ENCODE measurements around the gene RAB40C.

DNA sequence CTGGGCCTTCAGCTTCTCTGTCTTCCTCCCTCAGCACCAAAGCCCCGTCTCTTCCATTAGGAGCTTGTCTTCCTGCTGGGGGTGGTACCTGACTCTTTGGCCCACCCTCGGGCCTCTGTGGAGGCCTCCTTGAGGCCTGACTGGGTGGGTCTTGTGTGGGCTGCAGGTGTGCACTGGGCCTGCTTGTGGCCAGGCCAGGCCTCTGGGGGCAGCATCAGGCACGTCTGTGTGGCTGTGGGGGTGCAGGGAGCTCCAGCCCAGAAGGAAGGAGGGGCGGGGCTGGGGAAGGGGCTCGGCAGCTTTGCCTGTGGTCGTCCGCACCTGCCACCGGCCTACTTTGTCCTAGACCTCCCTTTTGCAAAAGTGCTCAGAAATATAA, 13.1 kb upstream of the RAB40C start:
- TF ChIP-seq, protein P1, sequence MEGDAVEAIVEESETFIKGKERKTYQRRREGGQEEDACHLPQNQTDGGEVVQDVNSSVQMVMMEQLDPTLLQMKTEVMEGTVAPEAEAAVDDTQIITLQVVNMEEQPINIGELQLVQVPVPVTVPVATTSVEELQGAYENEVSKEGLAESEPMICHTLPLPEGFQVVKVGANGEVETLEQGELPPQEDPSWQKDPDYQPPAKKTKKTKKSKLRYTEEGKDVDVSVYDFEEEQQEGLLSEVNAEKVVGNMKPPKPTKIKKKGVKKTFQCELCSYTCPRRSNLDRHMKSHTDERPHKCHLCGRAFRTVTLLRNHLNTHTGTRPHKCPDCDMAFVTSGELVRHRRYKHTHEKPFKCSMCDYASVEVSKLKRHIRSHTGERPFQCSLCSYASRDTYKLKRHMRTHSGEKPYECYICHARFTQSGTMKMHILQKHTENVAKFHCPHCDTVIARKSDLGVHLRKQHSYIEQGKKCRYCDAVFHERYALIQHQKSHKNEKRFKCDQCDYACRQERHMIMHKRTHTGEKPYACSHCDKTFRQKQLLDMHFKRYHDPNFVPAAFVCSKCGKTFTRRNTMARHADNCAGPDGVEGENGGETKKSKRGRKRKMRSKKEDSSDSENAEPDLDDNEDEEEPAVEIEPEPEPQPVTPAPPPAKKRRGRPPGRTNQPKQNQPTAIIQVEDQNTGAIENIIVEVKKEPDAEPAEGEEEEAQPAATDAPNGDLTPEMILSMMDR (conservative IDR thresholded peaks at IDR 0.05 in 1 of 2, IDR thresholded peaks at IDR 0.05 in 1 of 2; ENCODE audit: extremely low read depth in 1 of 2, insufficient read depth in 1 of 2, low read depth in 1 of 2, low read length in 2 of 2), result no peak
- TF ChIP-seq EZH2 (IDR thresholded peaks at IDR 0.05; ENCODE audit: borderline replicate concordance, low read length), result no peak
